GM19025 (cell line): ENCODE results near the gene STARD13.

Source experiments
- ATAC-seq: cut with Tn5 transposase; IDR thresholded peaks from one replicate; pipeline ENCODE4 v1.9.1; 2021; ENCODE audit warnings: mild to moderate bottlenecking, low read depth, moderate library complexity; ENCODE audit not compliant: unreplicated experiment

The STARD13 gene

DNA sequence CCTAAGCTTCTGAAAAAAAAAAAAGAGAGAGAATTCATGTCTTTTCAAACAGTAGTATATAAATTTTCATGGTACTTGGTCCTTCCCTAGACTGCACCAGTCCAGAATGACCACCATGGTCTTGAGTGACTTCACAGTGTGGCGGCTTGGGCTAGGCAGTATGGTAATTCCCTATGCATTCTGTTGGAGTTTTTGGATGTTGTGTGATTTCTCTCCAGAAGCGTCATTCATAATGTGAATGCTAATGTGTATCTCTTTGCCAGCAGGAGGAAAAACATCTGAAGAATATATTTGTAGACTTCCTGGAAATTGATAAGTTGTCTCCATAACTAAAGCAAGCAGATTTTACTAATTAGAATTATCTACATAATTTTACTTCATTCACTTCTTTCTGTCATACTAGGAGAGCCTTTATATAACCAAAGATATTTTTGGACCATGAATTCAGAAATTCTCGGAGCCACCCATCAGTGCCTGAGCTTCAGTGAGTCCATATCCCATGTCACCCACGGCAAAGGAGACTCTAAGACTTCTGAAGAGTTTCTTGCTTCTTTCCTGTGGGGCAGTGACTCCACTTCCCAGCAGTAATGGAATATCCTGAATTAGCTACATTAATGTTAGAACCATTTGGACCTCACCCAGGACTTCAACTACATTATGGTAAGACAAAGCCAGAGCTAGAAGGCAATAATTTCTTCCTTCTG is 8.4 kb downstream of the STARD13 start:
- no peak for ATAC-seq

DNA sequence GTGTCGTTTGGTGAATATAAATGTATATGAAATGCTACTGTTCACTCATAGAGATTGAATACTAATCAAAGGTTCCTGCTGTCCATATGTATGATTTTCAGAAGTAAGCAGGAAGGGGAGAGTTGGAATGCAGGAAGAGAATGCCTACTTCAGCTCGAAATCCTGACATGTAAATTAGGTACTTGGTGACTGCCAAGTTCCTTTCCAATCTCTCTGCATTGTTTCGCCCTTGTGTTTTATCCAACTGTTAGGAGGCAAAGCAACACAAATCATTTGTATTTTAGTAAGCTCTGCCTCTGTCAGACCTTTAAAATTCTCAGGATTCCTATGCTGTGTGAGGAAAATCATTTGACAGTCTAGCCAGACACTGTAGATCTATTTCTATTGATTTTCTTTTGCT is 9.0 kb downstream of the STARD13 start:
- ATAC-seq: no peak

DNA sequence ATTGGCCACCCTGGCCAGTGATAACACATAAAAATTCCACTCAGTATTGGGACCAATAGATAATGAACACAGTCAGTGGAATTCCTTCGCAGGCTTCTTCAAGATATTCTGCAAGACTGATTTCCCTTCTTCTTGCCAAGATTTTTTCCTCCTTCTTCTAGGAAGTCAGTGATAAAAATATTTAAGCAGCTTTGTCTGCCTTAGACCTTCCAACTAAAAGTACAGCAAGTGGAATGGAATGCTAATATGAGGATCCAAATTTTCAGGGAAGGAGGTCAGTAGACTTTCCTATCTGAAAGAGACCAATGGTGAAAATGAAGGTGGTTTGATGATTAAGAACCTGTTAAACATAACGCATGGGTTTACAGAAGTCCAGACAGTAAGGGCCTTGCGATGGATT is 9.6 kb downstream of the STARD13 start:
- no peak for ATAC-seq

DNA sequence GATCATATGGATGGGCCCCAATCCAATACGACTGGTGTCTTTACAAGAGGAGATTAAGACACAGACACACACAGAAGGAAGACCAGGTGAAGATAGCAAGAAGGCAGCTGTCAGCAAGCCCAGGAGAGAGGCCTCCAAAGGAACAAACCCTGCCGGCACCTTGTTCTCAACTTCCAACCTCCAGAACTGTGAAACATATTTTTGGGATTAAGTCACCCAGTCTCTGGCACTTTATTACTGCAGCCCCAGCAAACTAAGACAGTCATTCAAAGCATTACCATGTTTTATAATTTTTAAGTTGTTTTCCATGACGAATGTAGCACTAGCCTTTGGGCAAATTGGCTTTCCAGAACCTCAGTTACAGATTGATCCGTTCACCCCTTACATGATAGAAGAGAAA is 11.3 kb downstream of the STARD13 start:
- ATAC-seq: no peak

DNA sequence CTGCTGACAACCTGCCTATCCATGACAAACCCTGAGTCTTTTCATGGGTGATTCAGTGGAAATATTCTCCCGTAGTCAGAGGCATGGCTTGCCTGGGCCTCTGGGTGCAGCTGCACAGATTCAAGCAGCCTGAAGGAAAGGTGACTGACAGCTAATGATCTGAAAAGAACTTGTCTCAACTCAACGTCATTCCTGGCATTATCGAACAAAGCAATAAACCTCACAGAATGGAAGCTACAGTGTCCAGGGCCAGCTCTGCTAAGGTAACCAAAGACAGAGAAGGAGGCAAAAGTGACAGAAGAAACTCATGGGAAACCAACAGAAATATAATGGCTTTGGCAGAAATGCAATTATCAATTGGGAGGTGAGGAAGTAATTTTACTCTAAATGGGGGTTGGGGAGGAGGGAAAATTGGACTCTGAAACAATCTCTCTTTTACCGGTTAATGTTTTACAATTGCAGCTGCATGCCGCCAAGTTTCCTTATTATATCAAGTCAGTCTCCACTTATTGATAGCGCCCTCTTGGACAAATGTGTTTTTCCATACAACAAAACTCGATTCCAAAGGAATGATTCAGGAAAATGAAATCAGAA is 12.9 kb downstream of the STARD13 start:
- no peak for ATAC-seq

DNA sequence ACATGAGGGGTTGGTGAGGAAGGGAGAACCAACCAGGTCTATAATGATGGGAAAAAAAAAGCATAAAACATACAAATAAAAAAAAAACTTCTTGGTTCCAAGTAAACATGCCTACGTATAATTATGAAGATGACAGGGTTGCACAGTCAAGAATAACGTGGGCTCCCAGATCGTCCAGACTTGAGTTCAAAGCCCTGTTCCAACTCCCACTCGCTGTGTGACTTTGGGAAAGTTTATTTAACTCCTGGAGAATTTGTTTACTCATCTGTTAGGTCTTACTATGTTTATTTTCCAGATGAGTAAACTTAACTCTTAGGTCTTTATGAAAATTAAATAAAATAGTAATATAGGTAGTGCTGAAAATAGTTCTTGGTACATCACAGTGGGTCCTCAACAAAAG is 13.8 kb downstream of the STARD13 start:
- no peak for ATAC-seq

DNA sequence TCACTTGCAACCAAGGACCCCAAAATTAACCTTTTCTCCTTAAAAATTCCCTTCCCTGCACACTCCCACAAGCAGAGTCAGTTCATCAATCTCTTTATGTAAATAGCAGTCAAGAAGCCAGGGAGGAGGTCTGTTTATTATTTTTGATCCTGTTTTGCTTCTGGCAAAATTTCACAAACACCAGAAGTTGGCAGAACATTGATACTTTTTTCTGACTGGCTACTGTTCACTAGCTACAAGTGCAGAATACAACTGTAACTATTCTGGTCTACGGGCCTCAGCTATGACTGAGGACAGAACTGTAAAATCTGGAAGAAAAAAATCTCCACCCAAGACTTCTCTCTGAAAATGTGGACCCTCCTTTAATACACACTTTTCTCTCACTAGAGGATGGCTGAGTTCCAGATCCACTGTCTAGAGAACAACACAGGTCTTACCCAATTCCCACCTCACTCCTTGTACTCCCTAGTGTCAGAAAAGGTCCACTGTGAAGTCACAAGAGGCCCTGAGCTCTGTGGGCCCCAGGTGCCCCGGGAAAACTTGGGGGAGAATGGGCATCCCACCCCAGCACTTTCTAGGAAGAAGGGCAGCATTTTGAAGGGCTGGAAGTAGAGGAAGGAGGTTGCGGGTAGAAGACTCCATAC is 14.5 kb downstream of the STARD13 start:
- no peak for ATAC-seq

DNA sequence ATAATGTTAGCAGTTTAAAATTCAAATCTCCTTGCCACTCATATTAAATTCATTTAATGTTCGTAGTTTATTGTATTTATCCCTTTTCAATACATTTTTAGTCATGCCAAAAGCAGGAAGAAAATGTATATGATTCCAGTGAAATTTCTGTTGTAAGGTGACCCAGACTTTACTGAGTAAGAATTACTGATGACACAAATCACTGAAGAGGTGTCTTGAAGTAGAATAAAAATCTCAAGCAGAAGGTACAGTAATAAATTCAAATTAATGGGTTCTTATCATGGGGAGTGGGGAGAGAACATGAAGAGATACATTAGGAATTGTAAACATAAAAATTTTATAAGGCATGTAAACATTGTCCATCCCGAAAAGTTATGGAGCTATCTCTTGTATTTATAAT is 19.9 kb downstream of the STARD13 start:
- no peak for ATAC-seq

DNA sequence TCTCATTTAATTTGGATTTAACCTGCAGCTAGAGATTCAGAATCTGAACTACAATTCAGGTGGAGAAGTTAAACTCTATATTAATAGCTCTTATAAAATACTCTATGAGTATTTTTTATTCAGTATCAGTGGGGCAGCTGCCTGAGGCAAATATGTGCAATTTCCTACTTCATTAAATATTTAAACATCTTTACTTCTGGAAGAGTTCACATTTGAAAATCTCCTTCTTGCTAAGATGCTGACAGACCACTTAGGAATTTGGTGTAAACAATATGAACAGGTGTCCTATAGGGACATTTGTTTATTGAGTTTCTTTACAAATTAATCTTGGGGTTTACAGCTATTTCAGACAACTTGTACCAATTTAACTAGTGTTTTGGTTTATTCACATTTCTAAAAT is 20.4 kb downstream of the STARD13 start:
- ATAC-seq: no peak

DNA sequence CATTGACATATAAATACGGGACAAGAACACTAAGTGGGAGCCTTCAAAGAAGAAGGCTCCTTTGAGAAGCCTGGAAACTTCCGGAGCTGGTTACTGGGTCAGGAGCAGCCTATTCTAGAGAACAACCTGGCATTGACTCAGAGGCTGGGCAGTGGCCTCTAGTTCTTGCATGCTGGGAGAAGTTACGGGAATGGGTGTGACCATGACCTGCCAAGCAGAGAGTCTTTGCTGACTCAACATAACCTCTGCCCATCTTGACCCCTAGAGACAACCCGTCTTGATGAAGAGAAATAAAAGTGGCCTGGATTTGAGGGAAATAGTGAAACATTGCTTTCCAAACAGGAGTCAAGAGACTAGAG is 21.0 kb downstream of the STARD13 start:
- ATAC-seq: no peak

DNA sequence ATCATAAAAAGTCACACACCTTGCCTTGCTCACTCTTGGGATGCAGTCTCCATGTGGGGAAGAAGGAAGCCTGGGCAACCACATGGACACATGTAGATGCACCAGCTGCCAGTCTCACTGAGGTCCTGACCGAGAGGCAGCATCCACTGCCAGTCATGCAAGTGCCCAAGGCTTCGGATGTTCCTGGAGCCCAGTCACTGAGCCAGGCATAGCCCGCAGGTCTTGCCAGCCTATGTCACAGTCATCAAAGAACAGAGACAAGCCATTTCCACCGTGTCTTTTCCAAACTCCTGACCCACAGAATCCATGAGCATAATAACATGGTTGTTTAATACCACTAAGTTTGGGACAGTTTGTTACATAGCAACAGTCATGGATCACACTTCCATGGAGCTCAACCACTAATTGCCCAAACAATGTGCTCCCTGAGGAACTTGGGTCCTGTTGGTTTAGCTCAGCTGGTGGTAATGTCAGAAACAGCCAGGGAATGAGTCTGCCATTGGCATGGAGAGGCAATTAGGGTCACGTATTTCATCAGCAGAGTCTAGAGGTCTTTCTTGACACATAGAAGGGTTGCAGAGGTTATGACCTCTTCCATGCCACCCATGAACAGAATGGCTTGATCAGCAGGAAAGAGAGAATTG is 21.5 kb downstream of the STARD13 start:
- ATAC-seq: no peak

DNA sequence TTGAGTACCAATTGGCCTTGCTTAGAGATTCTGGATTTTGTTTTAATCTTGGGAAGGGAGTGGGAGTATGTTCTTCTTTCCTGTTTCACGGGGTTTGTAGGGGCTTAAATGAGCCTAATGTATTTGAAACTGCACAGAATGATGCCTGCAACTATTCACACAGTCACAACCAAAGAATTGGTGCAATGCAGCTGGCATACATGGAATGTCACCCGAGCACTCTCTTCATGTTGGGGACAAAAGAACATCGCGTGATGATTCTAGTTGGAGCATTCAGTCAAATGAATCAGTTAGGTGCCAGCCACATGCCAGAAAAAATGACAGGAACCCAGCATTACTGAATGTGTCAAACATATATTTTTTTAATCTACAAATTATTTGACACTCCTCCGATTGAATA is 22.1 kb downstream of the STARD13 start:
- ATAC-seq: no peak

DNA sequence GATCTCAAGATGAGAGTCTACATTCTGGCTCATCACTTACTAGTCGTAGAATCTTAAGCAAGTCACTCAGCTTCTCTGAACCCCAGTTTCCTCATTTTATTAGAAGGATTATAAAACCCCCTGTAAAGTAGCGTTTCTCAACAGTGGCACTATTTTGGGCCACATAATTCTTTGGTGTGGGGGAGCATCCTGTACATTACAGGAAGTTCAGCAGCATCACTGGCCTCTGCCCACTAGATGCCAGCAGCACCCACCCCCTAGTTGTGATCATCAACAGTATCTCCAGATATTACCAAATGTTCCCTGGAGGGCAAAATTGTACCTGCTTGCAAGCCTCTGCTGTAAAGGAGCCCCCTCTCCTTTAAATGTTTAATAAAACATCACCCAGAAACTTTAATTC is 22.6 kb downstream of the STARD13 start:
- no peak for ATAC-seq

DNA sequence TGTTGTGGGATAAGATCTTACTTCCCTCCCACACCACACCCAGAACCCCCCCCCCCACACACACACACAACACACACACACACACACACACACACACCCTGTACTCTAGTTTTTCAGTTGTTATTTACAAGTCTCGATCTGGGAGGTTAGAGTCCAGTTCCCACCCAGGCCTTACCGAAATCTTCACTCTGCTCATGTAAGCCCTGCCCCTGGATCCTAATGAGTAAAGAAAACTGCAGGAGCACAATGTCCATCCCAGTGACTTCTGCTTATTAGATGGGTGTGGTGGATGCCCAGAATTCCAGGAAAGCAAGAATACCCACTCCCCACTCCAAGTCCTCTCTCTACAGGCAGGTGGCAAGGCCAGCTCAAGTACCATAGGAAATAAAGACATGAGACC is 23.0 kb downstream of the STARD13 start:
- ATAC-seq: no peak

DNA sequence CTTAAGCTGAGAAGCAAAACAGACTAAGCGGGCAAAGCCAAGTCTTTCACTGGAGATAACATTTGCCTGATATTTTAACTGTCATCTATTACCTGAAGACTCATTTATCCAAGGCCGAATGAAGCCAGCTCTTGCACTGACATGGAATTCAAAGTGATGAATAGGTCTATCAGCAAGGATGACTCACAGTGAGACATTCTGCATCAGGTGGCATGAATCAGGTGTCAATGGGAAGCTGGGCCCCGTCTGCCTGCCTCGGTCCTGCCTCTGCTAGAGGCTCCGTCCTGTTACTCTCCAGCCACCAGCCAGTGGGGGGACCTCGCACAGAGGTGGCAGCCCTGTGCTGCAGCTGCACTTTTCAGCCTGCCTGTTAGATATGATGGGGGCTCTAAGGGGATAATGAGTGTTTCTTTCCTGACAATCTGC is 23.5 kb downstream of the STARD13 start:
- no peak for ATAC-seq

DNA sequence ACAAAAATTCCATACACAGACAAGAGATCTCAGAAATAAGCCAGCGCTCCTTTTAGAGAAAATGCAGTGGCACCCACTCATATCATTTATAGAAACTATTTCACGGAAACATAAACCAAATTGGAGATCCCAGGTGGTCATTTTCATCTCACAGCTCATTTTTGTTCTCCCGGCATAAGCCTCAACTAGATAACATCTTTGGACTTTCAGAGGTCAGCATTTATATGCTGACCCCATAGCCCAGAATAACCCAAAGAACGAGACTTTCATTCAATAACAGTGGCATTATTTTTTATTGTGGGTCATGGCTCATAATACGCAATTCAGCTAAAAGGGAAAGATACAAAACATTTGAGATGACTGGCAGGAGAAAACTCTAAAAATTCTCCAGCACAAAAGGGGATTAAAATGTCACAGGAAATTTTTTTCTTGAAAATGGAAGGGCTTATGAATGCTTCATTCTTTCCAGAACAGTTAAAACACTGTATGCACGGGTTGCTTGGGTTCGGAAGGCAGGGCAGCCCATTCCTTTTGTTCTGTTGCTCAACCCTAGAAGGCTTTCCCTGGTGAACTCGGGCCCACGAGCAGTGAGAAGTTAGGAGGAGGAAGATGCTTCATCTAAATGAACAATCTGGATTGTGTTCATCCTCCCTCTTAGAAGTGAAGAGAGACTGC is 24.0 kb downstream of the STARD13 start:
- no peak for ATAC-seq

DNA sequence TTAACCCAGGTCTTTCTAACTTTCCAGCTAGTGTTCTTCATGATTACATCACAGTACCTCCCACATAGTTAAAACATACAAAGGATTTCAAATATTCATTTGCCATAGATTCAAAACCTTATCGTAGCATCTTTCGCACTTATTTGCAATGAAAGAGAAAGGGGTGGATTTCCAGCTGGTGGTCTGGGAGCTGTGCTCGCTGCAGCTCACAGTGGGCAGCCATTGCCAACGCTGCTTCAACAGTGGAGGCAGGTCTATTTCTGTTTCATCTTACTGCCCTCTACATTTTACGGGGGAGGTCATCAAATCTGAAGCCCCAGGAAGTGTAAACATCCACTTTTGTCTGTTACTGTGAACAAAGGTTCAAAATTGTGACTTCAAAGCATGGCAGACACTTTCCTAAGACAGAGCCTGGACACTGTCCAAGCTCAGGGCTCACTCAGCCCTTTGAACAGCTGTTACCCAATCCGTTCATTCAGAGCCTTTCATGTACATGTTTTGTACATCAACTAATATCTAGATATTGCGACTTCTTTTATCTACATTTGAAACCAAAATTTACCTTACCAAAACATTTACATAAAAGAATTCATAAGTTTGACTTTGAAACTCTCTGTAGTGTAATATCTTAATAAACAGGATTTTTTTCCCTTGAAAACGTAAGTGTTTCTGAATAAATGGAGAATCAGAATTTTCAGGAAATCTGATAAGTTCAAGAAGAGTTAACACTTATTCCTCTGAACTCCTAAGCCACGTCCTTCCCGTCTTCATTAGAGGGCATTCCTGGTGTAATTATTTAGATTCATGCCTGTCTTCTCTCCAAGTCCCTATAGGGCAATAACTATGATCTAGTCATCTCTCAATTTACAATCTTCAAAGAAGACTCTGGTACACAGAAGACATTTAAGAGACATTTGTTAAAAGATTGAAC is 25.1 kb downstream of the STARD13 start:
- ATAC-seq: no peak

DNA sequence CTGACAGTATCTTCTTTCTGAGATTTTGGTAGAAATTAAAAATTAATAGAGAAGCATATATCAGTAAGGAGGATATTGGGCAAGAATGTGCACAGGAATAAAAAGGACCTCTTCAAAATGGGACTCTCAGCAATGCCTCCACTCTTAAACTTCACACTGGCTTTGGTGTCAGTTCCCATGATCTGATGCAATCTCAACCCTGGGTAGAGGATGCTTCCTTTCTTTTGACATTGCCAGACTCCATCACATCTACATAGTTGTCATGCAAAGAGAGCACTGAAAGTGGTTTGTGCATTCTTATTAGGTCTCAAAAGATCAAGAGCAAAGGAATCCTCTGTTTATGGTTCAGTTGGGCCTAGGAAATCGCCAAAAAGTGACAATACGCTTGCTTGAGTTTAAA is 26.3 kb downstream of the STARD13 start:
- ATAC-seq: no peak

DNA sequence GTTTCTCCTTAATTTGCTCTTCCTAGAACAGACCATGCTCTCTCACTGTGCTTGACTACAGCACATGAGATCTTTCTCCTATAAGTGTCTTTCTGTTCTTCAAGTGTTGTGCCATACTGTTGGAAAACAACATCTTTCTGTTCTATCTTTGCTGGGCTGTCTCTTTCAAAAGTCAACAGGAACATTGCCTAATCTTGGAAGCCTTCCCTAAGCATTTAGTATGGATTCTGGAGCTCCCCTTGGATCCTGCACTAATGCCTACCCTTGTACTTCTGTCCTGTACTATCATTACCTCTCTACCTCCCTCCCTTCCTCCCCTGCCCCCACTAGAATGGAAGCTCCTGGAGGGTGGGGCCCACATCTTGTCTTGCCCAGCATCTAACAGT is 26.8 kb downstream of the STARD13 start:
- no peak for ATAC-seq
